GM19193 (cell line): Measurements from ENCODE around the gene MASP2.

Source experiments
- POLR2A ChIP-seq: IDR thresholded peaks from 4 replicates; pipeline ENCODE4 v1.6.1; 2011; ENCODE audit not compliant: insufficient read depth, insufficient read length; ENCODE audit errors: extremely low read depth

The MASP2 gene

GRCh38 chr1:11046625-11047365 lies at the start of gene MASP2:
MASP2 (minus strand) TSS chr1:11047239; CDS start chr1:11047207, 32 bp downstream.
- no peak for TF ChIP-seq POLR2A

- TF ChIP-seq POLR2A: no peak
Observed at GRCh38 chr1:11080931-11081330, 33.9 kb upstream of the MASP2 start.

- TF ChIP-seq POLR2A: no peak
Observed at GRCh38 chr1:11078631-11079030, 31.6 kb upstream of the MASP2 start.

- TF ChIP-seq POLR2A: no peak
Observed at GRCh38 chr1:11072216-11072917, 25.3 kb upstream of the MASP2 start.

- TF ChIP-seq POLR2A: no peak
Observed at GRCh38 chr1:11071463-11072215, 24.6 kb upstream of the MASP2 start.

- TF ChIP-seq POLR2A: no peak
Observed at GRCh38 chr1:11070876-11071275, 23.8 kb upstream of the MASP2 start.

- no peak for TF ChIP-seq POLR2A
Observed at GRCh38 chr1:11068600-11069473, 21.8 kb upstream of the MASP2 start.

GRCh38 chr1:11067716-11068599 lies 20.9 kb upstream of the MASP2 start:
- no peak for TF ChIP-seq POLR2A

GRCh38 chr1:11065796-11066195 lies 18.8 kb upstream of the MASP2 start:
- no peak for TF ChIP-seq POLR2A

GRCh38 chr1:11064942-11065341 lies 17.9 kb upstream of the MASP2 start:
- TF ChIP-seq POLR2A: no peak

- no peak for TF ChIP-seq POLR2A
Observed at GRCh38 chr1:11062965-11063401, 15.9 kb upstream of the MASP2 start.

GRCh38 chr1:11061652-11062365 lies 14.8 kb upstream of the MASP2 start:
- TF ChIP-seq POLR2A: no peak
